Measurements from ENCODE around the gene VAV2. TPM values are rescaled to one million over a fixed set of nuclear protein-coding genes. Genes with fewer than 3 reads are reported as not detected.

VAV2 gene
- total RNA-seq, 3 donors from 2014 or later: 29.4 to 34.8 (median 34.5) TPM

GRCh38 chr9:133954862-133955529, 37.1 kb downstream of the VAV2 start:
- intact Hi-C loops (cut with DNase I, micrococcal nuclease): no loop called here
- Histone ChIP-seq H3K9me3 (no peaks in the 10 kb centered on the region), H3K4me1 (ENCODE audit: low read depth) (peaks cover 3% of the 10 kb centered on the region), H3K4me3 (no peak overlapping the region), H3K36me3 (ENCODE audit: low read depth) (no peaks in the 10 kb centered on the region)
- ATAC-seq (peak; percentile 26), DNase-seq (peak in 2 of 3 donors; percentile 29 to 54)
- no peak for TF ChIP-seq CTCF (IDR thresholded peaks at IDR 0.05)

DNA sequence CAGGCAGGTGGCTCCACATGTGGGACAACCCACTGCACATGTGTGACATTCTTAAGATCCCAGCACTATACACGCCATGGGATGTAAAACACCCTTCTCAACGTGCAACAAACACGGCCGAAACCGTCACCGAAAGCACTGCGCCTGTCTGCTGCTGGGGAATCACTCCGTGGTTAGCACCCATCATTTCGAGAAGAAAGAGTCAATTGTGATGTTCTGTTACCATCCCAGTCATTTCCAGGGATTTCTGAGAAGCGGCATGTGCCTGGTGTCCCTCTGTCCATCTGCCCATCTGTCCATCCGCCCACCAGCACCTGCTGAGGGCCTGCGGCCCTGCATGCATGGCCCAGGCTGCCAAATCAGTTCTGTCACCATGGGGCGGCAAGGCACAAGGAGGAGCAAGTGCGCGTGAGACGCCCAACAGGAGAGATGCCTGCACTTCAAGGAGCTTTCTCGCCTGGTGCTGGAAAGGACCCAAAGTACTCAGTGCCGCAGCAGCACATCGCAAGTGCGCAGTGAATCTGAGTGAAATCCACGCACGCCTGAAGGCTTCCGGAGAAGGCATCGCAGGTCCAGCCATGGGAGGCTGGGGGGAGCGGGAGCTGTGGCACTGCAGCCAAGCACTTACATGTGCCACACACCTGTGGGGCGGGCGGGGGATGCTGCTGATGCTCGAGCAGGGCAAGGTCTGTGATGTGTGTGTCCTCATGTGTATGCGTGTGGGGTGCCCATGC, 38.0 kb downstream of the VAV2 start:
- no peak for ATAC-seq
- no peak for TF ChIP-seq CTCF (IDR thresholded peaks at IDR 0.05)
- Histone ChIP-seq H3K4me3 (no peak overlapping the region), H3K9me3 (no peaks in the 10 kb centered on the region), H3K4me1 (ENCODE audit: low read depth) (peaks cover 3% of the 10 kb centered on the region), H3K36me3 (ENCODE audit: low read depth) (no peaks in the 10 kb centered on the region)
- intact Hi-C loops (cut with DNase I, micrococcal nuclease): no loop called here
- peak in 2 of 3 donors; percentile 18 to 58 for DNase-seq

DNA sequence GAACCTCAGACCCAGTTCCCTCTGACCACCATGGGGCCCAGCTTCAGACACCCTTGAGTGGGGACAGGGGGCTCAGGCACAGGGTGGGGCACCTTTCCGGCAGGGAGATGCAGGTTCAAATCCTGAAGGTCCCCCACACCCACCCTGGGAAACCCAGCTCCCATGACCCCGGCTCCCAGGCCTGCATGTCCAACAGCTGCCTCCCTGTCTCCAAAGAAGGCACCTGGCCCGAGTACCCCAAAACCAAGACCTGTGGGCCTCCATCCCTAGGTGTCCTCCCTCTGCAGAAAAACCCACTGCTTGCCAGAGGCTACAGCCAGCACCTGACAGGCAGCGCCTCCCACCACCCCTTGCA, 38.5 kb downstream of the VAV2 start:
- Histone ChIP-seq H3K4me3 (no peak overlapping the region), H3K4me1 (ENCODE audit: low read depth) (peaks cover 3% of the 10 kb centered on the region), H3K36me3 (ENCODE audit: low read depth) (no peaks in the 10 kb centered on the region), H3K9me3 (no peaks in the 10 kb centered on the region)
- peak in 2 of 3 donors; percentile 17 to 40 for DNase-seq
- ATAC-seq: no peak
- intact Hi-C loops (cut with DNase I, micrococcal nuclease): no loop called here
- TF ChIP-seq CTCF (IDR thresholded peaks at IDR 0.05): no peak

- Histone ChIP-seq H3K4me1 (ENCODE audit: low read depth) (peaks cover 3% of the 10 kb centered on the region), H3K36me3 (ENCODE audit: low read depth) (no peaks in the 10 kb centered on the region), H3K9me3 (no peaks in the 10 kb centered on the region), H3K4me3 (no peak overlapping the region)
- no peak for TF ChIP-seq CTCF (IDR thresholded peaks at IDR 0.05)
- ATAC-seq (no peak), DNase-seq (peak in 2 of 3 donors; percentile 14 to 37)
- intact Hi-C loops (cut with DNase I, micrococcal nuclease): no loop called here
These were observed 39.2 kb downstream of the VAV2 start for GRCh38 chr9:133952598-133953550.

DNA sequence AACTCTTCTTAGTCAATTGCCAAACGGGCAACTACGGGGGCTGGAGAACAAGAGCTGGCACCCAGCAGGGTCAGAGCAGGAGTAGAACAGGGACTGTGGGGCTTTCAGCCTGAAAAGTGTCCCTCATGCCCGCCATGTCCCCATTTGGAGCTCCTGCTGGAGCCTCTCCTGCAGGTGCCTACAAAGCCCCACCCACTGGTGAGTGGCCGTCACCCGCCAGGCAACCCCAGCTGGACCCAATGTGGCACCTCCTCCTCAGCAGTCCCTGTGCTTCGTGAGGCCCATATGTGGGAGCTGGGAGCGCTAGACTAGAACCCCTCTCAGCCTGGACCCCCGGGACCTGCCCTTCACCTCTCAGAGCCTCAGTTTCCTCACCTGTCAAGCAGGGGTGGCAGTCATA, 40.9 kb downstream of the VAV2 start:
- ATAC-seq: no peak
- Histone ChIP-seq H3K4me1 (ENCODE audit: low read depth) (peaks cover 3% of the 10 kb centered on the region), H3K4me3 (no peak overlapping the region), H3K36me3 (ENCODE audit: low read depth) (no peaks in the 10 kb centered on the region), H3K9me3 (no peaks in the 10 kb centered on the region)
- intact Hi-C loops (cut with DNase I, micrococcal nuclease): no loop called here
- TF ChIP-seq CTCF (IDR thresholded peaks at IDR 0.05): no peak
- DNase-seq: peak in 2 of 3 donors; percentile 22 to 39
